Body of pancreas (tissue), 4 donors: ENCODE data around the gene CYGB. TPM values are rescaled to one million over a fixed set of nuclear protein-coding genes. Genes with fewer than 3 reads are reported as not detected.

Experiments
- ATAC-seq: fragments of 150-250 bp; one replicate; pipeline ENCODE4 v1.9.1; 2016
- DNase-seq, 4 donors: peaks; one replicate each; pipeline ENCODE4 v3.0.0-alpha.2; 2019
- H3K27ac ChIP-seq, 4 donors: fragments of 200-600 bp; sonication (generic); 1 replicate in 3 of 4; 2 replicates in 1 of 4; pipeline versions ENCODE4 v1.5.1 to v1.6.1; 2016 to 2019; ENCODE audit warnings: mild to moderate bottlenecking in 1 of 4, mixed read lengths in 1 of 4, moderate library complexity in 1 of 4
- H3K27me3 ChIP-seq, 2 donors: fragments of 200-600 bp; sonication (generic); one replicate each; pipeline ENCODE4 v1.6.0; 2016; ENCODE audit warnings: mild to moderate bottlenecking in 1 of 2
- H3K36me3 ChIP-seq, 2 donors: fragments of 200-600 bp; sonication (generic); replicated peaks in 1 of 2; 2 replicates each; pipeline ENCODE4 v1.5.1; 2016; ENCODE audit warnings: low read depth in 2 of 2; ENCODE audit not compliant: insufficient read depth in 1 of 2
- H3K4me1 ChIP-seq: fragments of 200-600 bp; sonication (generic); one replicate; pipeline ENCODE4 v1.6.0; 2016
- H3K4me3 ChIP-seq, 2 donors: fragments of 200-600 bp; sonication (generic); 1 replicate in 1 of 2; 2 replicates in 1 of 2; pipeline ENCODE4 v1.5.1; 2016 to 2019
- H3K9me3 ChIP-seq, 3 donors: fragments of 200-600 bp; sonication (generic); 1 replicate in 2 of 3; 2 replicates in 1 of 3; pipeline ENCODE4 v1.5.1; 2016
- POLR2A ChIP-seq, 3 donors: fragments of 450-650 bp; IDR thresholded peaks; one replicate each; pipeline ENCODE4 v1.6.1; 2016; ENCODE audit warnings: antibody characterized with exemption in 3 of 3, mild to moderate bottlenecking in 2 of 3
- WGBS, 2 donors: methylation state at CpG; one replicate each; pipeline ENCODE4 v1.1.5; 2017; 5-methylcytosine and 5-hydroxymethylcytosine counted together
- intact Hi-C: fragments of 100-400 bp; cut with DNase I; formaldehyde crosslinking; loops from one replicate; pipeline ENCODE4 v1.15.1; 2023
- total RNA-seq, 2 donors: library from RNA; depleted of rRNA; stranded (reverse); fragments of >200 nt; gene quantifications; one replicate each; pipeline ENCODE4 v1.1.0, GENCODE V29; 2016
- TF ChIP-seq, protein P1 (sequence below), 7 experiments: fragments of 450-650 bp in 4 of 7; fragments of 200-600 bp in 3 of 7; sonication (generic) in 3 of 7; IDR thresholded peaks; one replicate each; pipeline ENCODE4 v1.5.1; 2016 to 2019; ENCODE audit warnings: antibody characterized with exemption in 7 of 7

The CYGB gene
- total RNA-seq, 2 donors from 2014 or later: 9.6 to 21.1 TPM

GRCh38 chr17:76557368-76558197, 20.1 kb upstream of the CYGB start:
- peak; percentile 94 to 96 (median 96) for DNase-seq
- peak; percentile 54 to 86 (median 86) for TF ChIP-seq POLR2A (IDR thresholded peaks at IDR 0.05)
- TF ChIP-seq, protein P1, sequence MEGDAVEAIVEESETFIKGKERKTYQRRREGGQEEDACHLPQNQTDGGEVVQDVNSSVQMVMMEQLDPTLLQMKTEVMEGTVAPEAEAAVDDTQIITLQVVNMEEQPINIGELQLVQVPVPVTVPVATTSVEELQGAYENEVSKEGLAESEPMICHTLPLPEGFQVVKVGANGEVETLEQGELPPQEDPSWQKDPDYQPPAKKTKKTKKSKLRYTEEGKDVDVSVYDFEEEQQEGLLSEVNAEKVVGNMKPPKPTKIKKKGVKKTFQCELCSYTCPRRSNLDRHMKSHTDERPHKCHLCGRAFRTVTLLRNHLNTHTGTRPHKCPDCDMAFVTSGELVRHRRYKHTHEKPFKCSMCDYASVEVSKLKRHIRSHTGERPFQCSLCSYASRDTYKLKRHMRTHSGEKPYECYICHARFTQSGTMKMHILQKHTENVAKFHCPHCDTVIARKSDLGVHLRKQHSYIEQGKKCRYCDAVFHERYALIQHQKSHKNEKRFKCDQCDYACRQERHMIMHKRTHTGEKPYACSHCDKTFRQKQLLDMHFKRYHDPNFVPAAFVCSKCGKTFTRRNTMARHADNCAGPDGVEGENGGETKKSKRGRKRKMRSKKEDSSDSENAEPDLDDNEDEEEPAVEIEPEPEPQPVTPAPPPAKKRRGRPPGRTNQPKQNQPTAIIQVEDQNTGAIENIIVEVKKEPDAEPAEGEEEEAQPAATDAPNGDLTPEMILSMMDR (IDR thresholded peaks at IDR 0.05): peak in 6 of 7 experiments; percentile 20 to 75 (median 62)
- Histone ChIP-seq H3K4me3 (peak overlapping the region; percentile 20 to 38), H3K27me3 (no peaks in the 10 kb centered on the region), H3K9me3 (no peaks in the 10 kb centered on the region), H3K27ac (peak overlapping the region; percentile 83 to 94 (median 86)), H3K36me3 (peaks cover 0 to 8% of the 10 kb centered on the region in 2 donors), H3K4me1 (peaks cover 63% of the 10 kb centered on the region)
- WGBS, 2 donors: 1% methylated on average over 50 to 55 of the region's 55 CpGs
- intact Hi-C loops: no loop called here
- peak; percentile 88 for ATAC-seq

GRCh38 chr17:76556765-76557367, 19.4 kb upstream of the CYGB start:
- intact Hi-C loops: no loop called here
- WGBS, 2 donors: 20 to 27% methylated on average over 30 of the region's 30 CpGs
- TF ChIP-seq, protein P1 (IDR thresholded peaks at IDR 0.05): no peak
- no peak for TF ChIP-seq POLR2A (IDR thresholded peaks at IDR 0.05)
- peak in 2 of 4 donors; percentile 28 to 37 for DNase-seq
- ATAC-seq: peak; percentile 30
- H3K9me3 ChIP-seq: no peaks in the 10 kb centered on the region
- H3K27ac ChIP-seq: peak overlapping the region; percentile 83 to 94 (median 86)
- H3K36me3 ChIP-seq: peaks cover 0 to 8% of the 10 kb centered on the region in 2 donors
- H3K27me3 ChIP-seq: no peaks in the 10 kb centered on the region
- H3K4me1 ChIP-seq: peaks cover 58% of the 10 kb centered on the region
- peak overlapping the region; percentile 20 to 38 for H3K4me3 ChIP-seq

- TF ChIP-seq POLR2A (IDR thresholded peaks at IDR 0.05): no peak
- TF ChIP-seq, protein P1 (IDR thresholded peaks at IDR 0.05): no peak
- DNase-seq (peak; percentile 57 to 77 (median 75)), ATAC-seq (peak; percentile 40)
- 51 to 54% methylated on average over 6 of the region's 6 CpGs for WGBS, 2 donors
- peak overlapping the region in 3 of 4 donors; percentile 60 to 76 (median 62) for H3K27ac ChIP-seq
- no peaks in the 10 kb centered on the region for H3K27me3 ChIP-seq
- intact Hi-C loops: no loop called here
- H3K4me1 ChIP-seq: peaks cover 42% of the 10 kb centered on the region
- no peaks in the 10 kb centered on the region for H3K36me3 ChIP-seq
- H3K9me3 ChIP-seq: no peaks in the 10 kb centered on the region
- H3K4me3 ChIP-seq: no peak overlapping the region
These were observed 16.6 kb upstream of the CYGB start for GRCh38 chr17:76554131-76554530.

GRCh38 chr17:76553178-76553908, 15.8 kb upstream of the CYGB start:
- WGBS, 2 donors: 85% methylated on average over 8 of the region's 8 CpGs
- H3K36me3 ChIP-seq: no peaks in the 10 kb centered on the region
- DNase-seq (no peak), ATAC-seq (no peak)
- TF ChIP-seq, protein P1 (IDR thresholded peaks at IDR 0.05): no peak
- no peak for TF ChIP-seq POLR2A (IDR thresholded peaks at IDR 0.05)
- H3K4me3 ChIP-seq: no peak overlapping the region
- no peaks in the 10 kb centered on the region for H3K9me3 ChIP-seq
- peak overlapping the region in 3 of 4 donors; percentile 60 to 76 (median 62) for H3K27ac ChIP-seq
- peaks cover 41% of the 10 kb centered on the region for H3K4me1 ChIP-seq
- intact Hi-C loops: no loop called here
- no peaks in the 10 kb centered on the region for H3K27me3 ChIP-seq
